T-cell (primary cell): ENCODE data around the gene CAMK1D. TPM values are rescaled to one million over a fixed set of nuclear protein-coding genes. Genes with fewer than 3 reads are reported as not detected.
"Not testable (repeated sequence)": the region's sequence is repeated elsewhere in the genome, so short reads cannot be mapped to it uniquely, and the experiment has no call there.

ENCODE experiments used
- ATAC-seq, 4 experiments: fragments of 200-7000 bp in 3 of 4; fragments of 150-1000 bp in 1 of 4; cut with Tn5 transposase; replicated peaks in 1 of 4; 1 replicate in 3 of 4; 2 replicates in 1 of 4; pipeline ENCODE4 v1.10.0; 2021; ENCODE audit warnings: moderate library complexity in 3 of 4, mild to moderate bottlenecking in 2 of 4, moderate number of reproducible peaks in 1 of 4
- CTCF ChIA-PET, 2 donors: fragments of 300-600 bp; sonication (Branson Sonifier 250); formaldehyde crosslinking; loops; one replicate each; lab custom pipeline; 2022; ENCODE audit warnings: antibody characterized with exemption in 2 of 2; lab: Charles Lee
- POLR2A ChIA-PET, 2 donors: fragments of 300-600 bp; sonication (Branson Sonifier 250); formaldehyde crosslinking; loops; one replicate each; lab custom pipeline; 2022; ENCODE audit warnings: antibody characterized with exemption in 2 of 2; lab: Charles Lee
- DNase-seq, 35 experiments: peaks; one replicate each; pipeline versions ENCODE4 v3.0.0 to v3.0.0-alpha.2; 2013 to 2023
- H3K27ac ChIP-seq: one replicate; pipeline ENCODE4 v1.5.1; 2013; ENCODE audit warnings: low read length
- H3K27me3 ChIP-seq, 2 experiments: replicated peaks in 1 of 2; 1 replicate in 1 of 2; 2 replicates in 1 of 2; pipeline versions ENCODE4 v1.6.1 to v1.7.0; 2013; ENCODE audit warnings: low read length in 1 of 2, mixed read lengths in 1 of 2; ENCODE audit not compliant: control insufficient read depth in 2 of 2, insufficient read depth in 2 of 2; ENCODE audit errors: extremely low read depth in 1 of 2
- H3K36me3 ChIP-seq, 2 donors: 1 replicate in 1 of 2; 2 replicates in 1 of 2; pipeline versions ENCODE4 v1.6.1 to v1.7.0; 2013; ENCODE audit warnings: low read length in 1 of 2; ENCODE audit not compliant: control insufficient read depth in 2 of 2, insufficient read depth in 1 of 2; ENCODE audit errors: extremely low read depth in 1 of 2
- H3K4me1 ChIP-seq, 2 experiments: 1 replicate in 1 of 2; 2 replicates in 1 of 2; pipeline versions ENCODE4 v1.6.1 to v1.7.0; 2013; ENCODE audit warnings: low read length in 2 of 2, mixed read lengths in 1 of 2; ENCODE audit not compliant: insufficient read depth in 2 of 2, control insufficient read depth in 1 of 2; ENCODE audit errors: extremely low read depth in 1 of 2
- H3K4me3 ChIP-seq, 2 donors: 1 replicate in 1 of 2; 2 replicates in 1 of 2; pipeline versions ENCODE4 v1.5.1 to v1.7.0; 2013; ENCODE audit warnings: mild to moderate bottlenecking in 2 of 2, low read length in 1 of 2, moderate library complexity in 1 of 2; ENCODE audit not compliant: control insufficient read depth in 1 of 2; ENCODE audit errors: extremely low read depth in 1 of 2
- H3K9me3 ChIP-seq: 2 replicates; pipeline ENCODE4 v1.7.0; 2013
- H3K27ac Mint-ChIP-seq, 2 donors: one replicate each; pipeline ENCODE4 v1.8.0; 2020 to 2021; ENCODE audit warnings: mild to moderate bottlenecking in 2 of 2, mixed read lengths in 2 of 2
- H3K27me3 Mint-ChIP-seq, 2 donors: one replicate each; pipeline ENCODE4 v1.8.0; 2021 to 2022; ENCODE audit warnings: mixed read lengths in 2 of 2
- H3K36me3 Mint-ChIP-seq: one replicate; pipeline ENCODE4 v1.8.0; 2021; ENCODE audit warnings: mixed read lengths
- H3K4me1 Mint-ChIP-seq, 3 donors: one replicate each; pipeline ENCODE4 v1.8.0; 2020 to 2022; ENCODE audit warnings: mixed read lengths in 3 of 3, mild to moderate bottlenecking in 1 of 3
- H3K4me3 Mint-ChIP-seq, 3 donors: one replicate each; pipeline ENCODE4 v1.8.0; 2020 to 2022; ENCODE audit warnings: mild to moderate bottlenecking in 3 of 3, mixed read lengths in 3 of 3, moderate library complexity in 3 of 3
- H3K9me3 Mint-ChIP-seq, 3 donors: one replicate each; pipeline ENCODE4 v1.8.0; 2020 to 2022; ENCODE audit warnings: mixed read lengths in 3 of 3
- WGBS: methylation state at CpG from one replicate; pipeline ENCODE4 v1.1.5; 2013; ENCODE audit warnings: missing lambda C conversion rate; ENCODE audit not compliant: insufficient coverage; 5-methylcytosine and 5-hydroxymethylcytosine counted together
- total RNA-seq, 35 experiments: library from RNA in 6 of 35; stranded (reverse) in 6 of 35; fragments of 120-200 nt in 1 of 35; gene quantifications; one replicate each; pipeline versions ENCODE4 v1.2.1 to v1.2.4 and lab custom pipeline; 2013 to 2026

The CAMK1D gene
- total RNA-seq, 5 donors from 2014 or later (not counting 1 experiment from before 2014, with no cell fraction given) = 16.8 to 31.3 (median 23.6) TPM

- no peak overlapping the region for H3K27ac ChIP-seq
- H3K4me1 Mint-ChIP-seq = peaks cover 4 to 6% (median 6%) of the 10 kb centered on the region in 3 donors
- H3K4me3 ChIP-seq = no peak overlapping the region
- DNase-seq (no peak), ATAC-seq (no peak)
- H3K27me3 Mint-ChIP-seq = no peaks in the 10 kb centered on the region
- H3K36me3 Mint-ChIP-seq = peaks cover 5% of the 10 kb centered on the region
- no peaks in the 10 kb centered on the region for H3K27me3 ChIP-seq
- H3K9me3 Mint-ChIP-seq = no peaks in the 10 kb centered on the region
- ChIA-PET POLR2A (interaction anchor here in 1 of 2 donors (0.7 kb wide), 1 partner anchor 56 kb away, joined by 3 read pairs; no protein-coding TSS in a partner anchor), CTCF (interaction anchor here in 1 of 2 donors (3.2 to 3.4 kb wide), 2 partner anchors 56 to 497 kb away, joined by 13 to 14 read pairs; no protein-coding TSS in a partner anchor)
- H3K27ac Mint-ChIP-seq = no peak overlapping the region
- peaks cover 0 to 2% of the 10 kb centered on the region in 2 experiments for H3K4me1 ChIP-seq
- H3K4me3 Mint-ChIP-seq = no peak overlapping the region
- H3K9me3 ChIP-seq = no peaks in the 10 kb centered on the region
- WGBS = 61% methylated on average over 3 of the region's 11 CpGs
- no peaks in the 10 kb centered on the region for H3K36me3 ChIP-seq
Observed at GRCh38 chr10:12712293-12712983, 363.1 kb downstream of the CAMK1D start.

- CTCF ChIA-PET, H3K27me3 ChIP-seq, H3K4me1 Mint-ChIP-seq, ATAC-seq, DNase-seq, H3K9me3 ChIP-seq, H3K36me3 Mint-ChIP-seq, H3K36me3 ChIP-seq, H3K4me3 Mint-ChIP-seq, H3K4me1 ChIP-seq, H3K9me3 Mint-ChIP-seq, H3K27me3 Mint-ChIP-seq, H3K4me3 ChIP-seq, H3K27ac Mint-ChIP-seq, H3K27ac ChIP-seq: not testable (repeated sequence)
- no CpG with 5 or more reads among the region's 6 CpGs for WGBS
- POLR2A ChIA-PET = interaction anchor here in 1 of 2 donors (0.7 kb wide), 1 partner anchor 57 kb away, joined by 3 read pairs; no protein-coding TSS in a partner anchor
Observed at GRCh38 chr10:12712984-12713316, 363.6 kb downstream of the CAMK1D start.

GRCh38 chr10:12716042-12716441 lies 366.7 kb downstream of the CAMK1D start:
- no peak overlapping the region for H3K27ac Mint-ChIP-seq
- Histone ChIP-seq H3K36me3 (no peaks in the 10 kb centered on the region), H3K9me3 (no peaks in the 10 kb centered on the region), H3K4me3 (no peak overlapping the region), H3K27ac (no peak overlapping the region), H3K4me1 (peaks cover 0 to 2% of the 10 kb centered on the region in 2 experiments), H3K27me3 (no peaks in the 10 kb centered on the region)
- CTCF ChIA-PET = no interaction called here
- H3K9me3 Mint-ChIP-seq = no peaks in the 10 kb centered on the region
- no peak overlapping the region for H3K4me3 Mint-ChIP-seq
- peaks cover 2 to 4% (median 2%) of the 10 kb centered on the region in 3 donors for H3K4me1 Mint-ChIP-seq
- peaks cover 21% of the 10 kb centered on the region for H3K36me3 Mint-ChIP-seq
- DNase-seq (no peak), ATAC-seq (no peak)
- 88% methylated on average over 4 of the region's 9 CpGs for WGBS
- POLR2A ChIA-PET = no interaction called here
- no peaks in the 10 kb centered on the region for H3K27me3 Mint-ChIP-seq

- no peaks in the 10 kb centered on the region for H3K9me3 ChIP-seq
- H3K4me1 ChIP-seq = no peaks in the 10 kb centered on the region
- no peak overlapping the region for H3K4me3 ChIP-seq
- H3K27me3 ChIP-seq = no peaks in the 10 kb centered on the region
- Mint-ChIP-seq H3K36me3 (peaks cover 22% of the 10 kb centered on the region), H3K27ac (no peak overlapping the region), H3K4me1 (peaks cover 2 to 8% (median 6%) of the 10 kb centered on the region in 3 donors), H3K9me3 (no peaks in the 10 kb centered on the region), H3K27me3 (no peaks in the 10 kb centered on the region), H3K4me3 (no peak overlapping the region)
- DNase-seq (no peak), ATAC-seq (no peak)
- 94% methylated on average over 3 of the region's 12 CpGs for WGBS
- POLR2A ChIA-PET = no interaction called here
- H3K36me3 ChIP-seq = no peaks in the 10 kb centered on the region
- H3K27ac ChIP-seq = no peak overlapping the region
- CTCF ChIA-PET = interaction anchor here (0.6 kb wide), 2 partner anchors 29 to 335 kb away, joined by 3 to 4 read pairs; no protein-coding TSS in a partner anchor
Observed at GRCh38 chr10:12717981-12718707, 368.8 kb downstream of the CAMK1D start.

GRCh38 chr10:12719365-12719764 lies 370.0 kb downstream of the CAMK1D start:
- H3K27me3 ChIP-seq = no peaks in the 10 kb centered on the region
- H3K36me3 ChIP-seq = no peaks in the 10 kb centered on the region
- H3K27ac ChIP-seq = no peak overlapping the region
- Mint-ChIP-seq H3K9me3 (no peaks in the 10 kb centered on the region), H3K4me1 (peaks cover 6 to 13% (median 11%) of the 10 kb centered on the region in 3 donors), H3K4me3 (no peak overlapping the region), H3K27ac (no peak overlapping the region), H3K27me3 (no peaks in the 10 kb centered on the region), H3K36me3 (peaks cover 22% of the 10 kb centered on the region)
- WGBS = 80% methylated on average over 1 of the region's 2 CpGs
- H3K4me1 ChIP-seq = peaks cover 3 to 4% of the 10 kb centered on the region in 2 experiments
- no peak for DNase-seq
- ATAC-seq = no peak
- CTCF ChIA-PET = interaction anchor here in 1 of 2 donors (0.7 kb wide), 1 partner anchor 572 kb away, joined by 3 read pairs; no protein-coding TSS in a partner anchor
- H3K4me3 ChIP-seq = no peak overlapping the region
- POLR2A ChIA-PET = no interaction called here
- H3K9me3 ChIP-seq = no peaks in the 10 kb centered on the region

- ChIA-PET POLR2A (no interaction called here), CTCF (interaction anchor here (0.5 to 1.0 kb wide), 3 partner anchors 9 to 573 kb away, joined by 3 to 5 read pairs (median 3); no protein-coding TSS in a partner anchor)
- Mint-ChIP-seq H3K36me3 (peaks cover 22% of the 10 kb centered on the region), H3K4me3 (no peak overlapping the region), H3K9me3 (no peaks in the 10 kb centered on the region), H3K27me3 (no peaks in the 10 kb centered on the region), H3K27ac (no peak overlapping the region), H3K4me1 (peaks cover 14 to 21% (median 21%) of the 10 kb centered on the region in 3 donors)
- no peaks in the 10 kb centered on the region for H3K27me3 ChIP-seq
- peaks cover 4 to 9% of the 10 kb centered on the region in 2 experiments for H3K4me1 ChIP-seq
- no peaks in the 10 kb centered on the region for H3K9me3 ChIP-seq
- H3K27ac ChIP-seq = no peak overlapping the region
- no peak for ATAC-seq
- no peak for DNase-seq
- 82% methylated on average over 3 of the region's 9 CpGs for WGBS
- no peaks in the 10 kb centered on the region for H3K36me3 ChIP-seq
- no peak overlapping the region for H3K4me3 ChIP-seq
Observed at GRCh38 chr10:12720217-12720981, 371.1 kb downstream of the CAMK1D start.
